HL-60 (cell line): Measurements from ENCODE around the gene USP31.

Experiments used
- DNase-seq, 2 experiments: peaks; one replicate each; pipeline ENCODE4 v3.0.0-alpha.2; 2010 to 2020; ENCODE audit warnings: low read depth in 1 of 2, low spot score in 1 of 2
- H3K27ac ChIP-seq: fragments of 250-450 bp; sonication (Bioruptor Pico); replicated peaks from 2 replicates; pipeline ENCODE4 v1.5.1; 2020; ENCODE audit warnings: mild to moderate bottlenecking, moderate library complexity
- H3K27me3 ChIP-seq: fragments of 250-450 bp; sonication (Bioruptor Pico); 2 replicates; pipeline ENCODE4 v1.5.1; 2021; ENCODE audit warnings: mild to moderate bottlenecking, moderate library complexity; ENCODE audit not compliant: insufficient read depth, poor library complexity, severe bottlenecking
- H3K4me3 ChIP-seq: replicated peaks from 2 replicates; pipeline ENCODE4 v1.5.1; 2011; ENCODE audit warnings: mild to moderate bottlenecking, control low read depth, low read length; ENCODE audit not compliant: insufficient read depth
- CTCF ChIP-seq: IDR thresholded peaks from one replicate; pipeline ENCODE4 v1.5.1; 2011; ENCODE audit warnings: low read length, control low read depth, inconsistent platforms; ENCODE audit not compliant: insufficient read depth
- GABPA ChIP-seq: IDR thresholded peaks from 2 replicates; pipeline ENCODE4 v1.6.1; 2012; ENCODE audit warnings: low read depth
- POLR2AphosphoS5 ChIP-seq: IDR thresholded peaks from 2 replicates; pipeline ENCODE4 v1.6.1; 2012; ENCODE audit warnings: low read depth
- SPI1 ChIP-seq: IDR thresholded peaks from 2 replicates; pipeline ENCODE4 v1.6.1; 2012; ENCODE audit warnings: low read depth, mild to moderate bottlenecking, borderline replicate concordance
- TF ChIP-seq, protein P1 (sequence below): IDR thresholded peaks from 2 replicates; pipeline ENCODE4 v1.6.1; 2012; ENCODE audit warnings: low read depth; ENCODE audit not compliant: insufficient replicate concordance

USP31 gene

GRCh38 chr16:23186171-23186570, 36.9 kb upstream of the USP31 start:
- H3K27me3 ChIP-seq: peaks cover 29% of the 10 kb centered on the region
- H3K27ac ChIP-seq: no peak overlapping the region
- no peak overlapping the region for H3K4me3 ChIP-seq
- TF ChIP-seq CTCF (no peak), POLR2AphosphoS5 (no peak)
- DNase-seq: no peak

DNA sequence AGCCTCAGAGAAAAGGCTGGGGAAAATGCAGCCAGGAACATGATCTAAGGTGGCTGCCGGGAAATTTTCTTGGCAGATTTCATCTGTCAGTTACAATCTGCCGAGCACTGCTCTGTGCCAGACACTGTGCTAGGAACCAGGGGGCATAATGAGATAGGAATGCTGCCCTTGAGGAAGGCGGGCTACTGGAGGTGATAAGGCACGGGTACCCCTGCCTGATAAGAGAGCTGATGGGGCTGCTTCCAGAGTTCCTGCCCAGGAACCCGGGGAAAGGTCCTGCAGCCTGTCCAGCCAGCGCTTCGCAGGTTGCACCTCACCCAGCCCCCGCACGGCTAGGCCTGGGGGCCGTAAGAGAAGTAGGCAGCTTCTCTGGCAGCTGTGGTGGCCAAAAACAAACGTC, 36.4 kb upstream of the USP31 start:
- TF ChIP-seq CTCF (no peak), POLR2AphosphoS5 (no peak), GABPA (no peak), SPI1 (no peak)
- TF ChIP-seq, protein P1, sequence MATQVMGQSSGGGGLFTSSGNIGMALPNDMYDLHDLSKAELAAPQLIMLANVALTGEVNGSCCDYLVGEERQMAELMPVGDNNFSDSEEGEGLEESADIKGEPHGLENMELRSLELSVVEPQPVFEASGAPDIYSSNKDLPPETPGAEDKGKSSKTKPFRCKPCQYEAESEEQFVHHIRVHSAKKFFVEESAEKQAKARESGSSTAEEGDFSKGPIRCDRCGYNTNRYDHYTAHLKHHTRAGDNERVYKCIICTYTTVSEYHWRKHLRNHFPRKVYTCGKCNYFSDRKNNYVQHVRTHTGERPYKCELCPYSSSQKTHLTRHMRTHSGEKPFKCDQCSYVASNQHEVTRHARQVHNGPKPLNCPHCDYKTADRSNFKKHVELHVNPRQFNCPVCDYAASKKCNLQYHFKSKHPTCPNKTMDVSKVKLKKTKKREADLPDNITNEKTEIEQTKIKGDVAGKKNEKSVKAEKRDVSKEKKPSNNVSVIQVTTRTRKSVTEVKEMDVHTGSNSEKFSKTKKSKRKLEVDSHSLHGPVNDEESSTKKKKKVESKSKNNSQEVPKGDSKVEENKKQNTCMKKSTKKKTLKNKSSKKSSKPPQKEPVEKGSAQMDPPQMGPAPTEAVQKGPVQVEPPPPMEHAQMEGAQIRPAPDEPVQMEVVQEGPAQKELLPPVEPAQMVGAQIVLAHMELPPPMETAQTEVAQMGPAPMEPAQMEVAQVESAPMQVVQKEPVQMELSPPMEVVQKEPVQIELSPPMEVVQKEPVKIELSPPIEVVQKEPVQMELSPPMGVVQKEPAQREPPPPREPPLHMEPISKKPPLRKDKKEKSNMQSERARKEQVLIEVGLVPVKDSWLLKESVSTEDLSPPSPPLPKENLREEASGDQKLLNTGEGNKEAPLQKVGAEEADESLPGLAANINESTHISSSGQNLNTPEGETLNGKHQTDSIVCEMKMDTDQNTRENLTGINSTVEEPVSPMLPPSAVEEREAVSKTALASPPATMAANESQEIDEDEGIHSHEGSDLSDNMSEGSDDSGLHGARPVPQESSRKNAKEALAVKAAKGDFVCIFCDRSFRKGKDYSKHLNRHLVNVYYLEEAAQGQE: no peak
- Histone ChIP-seq H3K4me3 (no peak overlapping the region), H3K27ac (no peak overlapping the region), H3K27me3 (peaks cover 32% of the 10 kb centered on the region)
- DNase-seq: no peak

DNA sequence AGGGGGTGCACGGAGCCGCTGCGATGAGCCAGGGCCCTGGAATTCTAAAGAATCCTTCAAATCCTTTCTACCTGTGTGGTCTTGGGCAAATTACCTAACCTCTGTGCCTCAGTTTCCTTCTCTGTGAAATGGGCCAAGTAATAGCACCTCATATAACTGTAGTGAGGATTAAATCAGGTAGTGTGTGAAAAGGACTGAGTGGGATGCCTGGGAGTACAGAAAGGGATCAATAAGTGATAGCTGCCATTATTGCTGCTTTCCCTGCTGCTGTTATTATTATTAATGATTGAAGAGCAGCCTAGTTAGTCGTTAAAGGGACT, 34.3 kb upstream of the USP31 start:
- TF ChIP-seq POLR2AphosphoS5: no peak
- TF ChIP-seq SPI1: no peak
- no peak for TF ChIP-seq GABPA
- TF ChIP-seq, protein P1: no peak
- no peak for TF ChIP-seq CTCF
- no peak overlapping the region for H3K27ac ChIP-seq
- no peak overlapping the region for H3K4me3 ChIP-seq
- peaks cover 32% of the 10 kb centered on the region for H3K27me3 ChIP-seq
- no peak for DNase-seq

DNA sequence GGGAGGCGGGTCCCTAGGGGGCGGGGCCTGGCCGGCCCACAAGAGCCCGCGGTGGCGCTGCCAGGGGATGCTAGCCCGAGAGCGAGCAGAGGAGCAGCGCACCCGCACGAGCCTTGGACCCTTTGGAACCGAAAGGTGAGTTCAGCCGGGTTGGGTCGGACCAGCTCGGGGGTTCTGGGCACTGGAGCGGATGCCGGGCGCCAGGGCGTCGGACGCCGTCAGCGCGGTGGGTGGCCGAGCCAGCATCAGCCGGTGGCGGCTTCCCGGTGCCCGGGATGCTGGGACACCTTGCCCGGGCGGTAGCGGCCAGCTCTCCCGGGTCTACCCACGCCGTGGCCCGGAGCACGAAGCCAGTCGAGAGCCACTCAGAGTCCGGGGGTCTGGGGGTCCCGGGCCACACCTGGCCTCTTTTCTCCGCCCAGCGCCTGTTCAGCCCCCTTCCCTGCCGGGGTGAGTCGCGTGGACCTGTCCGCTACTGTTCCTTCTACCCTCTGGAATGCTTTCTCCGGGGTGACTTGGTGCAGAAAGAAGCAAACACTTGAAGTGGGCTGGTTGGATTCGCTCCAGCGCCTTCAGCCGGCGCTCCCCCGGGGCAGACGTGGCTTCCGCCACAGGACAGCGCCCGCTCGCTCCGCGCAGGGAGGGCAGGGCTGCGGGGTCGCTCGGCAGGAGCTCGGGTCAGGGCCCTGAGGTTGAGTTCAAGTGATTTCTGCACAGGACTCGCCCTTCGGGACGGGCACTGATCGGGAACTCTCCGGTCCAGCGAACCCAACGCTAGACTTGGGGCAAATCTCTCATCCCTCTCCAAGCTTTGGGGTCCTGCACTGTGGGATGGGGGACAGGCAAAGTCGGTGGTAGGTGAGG, 33.7 kb upstream of the USP31 start, which contains the start of gene SCNN1G:
Gene SCNN1G (plus strand): TSS at position 67 of the 864 bp plus-strand sequence. CDS start 3,527 bp downstream, outside the sequence.
- H3K4me3 ChIP-seq: peak within 1 kb of the TSS; percentile 15
- H3K27me3 ChIP-seq: peaks cover 32% of the 10 kb centered on the region
- H3K27ac ChIP-seq: no peak within 1 kb of the TSS
- DNase-seq: no peak
- TF ChIP-seq CTCF (no peak), POLR2AphosphoS5 (no peak), GABPA (no peak), SPI1 (no peak)
- TF ChIP-seq, protein P1: no peak
